IMR-90 (cell line): Measurements from ENCODE around the gene ZNF708. TPM values are rescaled to one million over a fixed set of nuclear protein-coding genes. Genes with fewer than 3 reads are reported as not detected.
A peak's percentile ranks its signal among the peaks of the same experiment; 100 is the strongest.

Experiments used
- ATAC-seq: fragments of 200-7000 bp; cut with Tn5 transposase; 2 replicates; pipeline ENCODE4 v1.9.1; 2020; ENCODE audit warnings: low read depth, mild to moderate bottlenecking, moderate library complexity
- BruUV-seq: library from RNA; stranded (reverse); fragments of 400-500 nt; replicated peaks from 2 replicates; lab custom pipeline; 2021; lab: Mats Ljungman, UMichigan
- CTCF ChIA-PET: fragments of 300-600 bp; formaldehyde crosslinking; extraction: SDS; loops from one replicate; lab custom pipeline; 2021; ENCODE audit warnings: antibody characterized with exemption; lab: Yijun Ruan, JAX
- POLR2A ChIA-PET: fragments of 300-600 bp; sonication (Branson Sonifier 250); formaldehyde crosslinking; loops from one replicate; lab custom pipeline; 2022; ENCODE audit warnings: antibody characterized with exemption; ENCODE audit not compliant: unreplicated experiment; lab: Charles Lee
- DNase-seq: peaks from one replicate; pipeline ENCODE4 v3.0.0; 2013
- H2AFZ ChIP-seq: replicated peaks from 2 replicates; pipeline ENCODE3; 2013; ENCODE audit warnings: low read length, mild to moderate bottlenecking; ENCODE audit not compliant: poor library complexity
- H2AK5ac ChIP-seq: 2 replicates; pipeline ENCODE4 v1.6.1; 2013; ENCODE audit warnings: low read depth, low read length, inconsistent platforms
- H2AK9ac ChIP-seq: replicated peaks from 2 replicates; pipeline ENCODE3; 2013; ENCODE audit warnings: mild to moderate bottlenecking, low read depth, low read length, moderate library complexity; ENCODE audit not compliant: poor library complexity
- H2BK120ac ChIP-seq: 2 replicates; pipeline ENCODE4 v1.6.1; 2013; ENCODE audit warnings: low read depth, low read length, inconsistent platforms
- H2BK15ac ChIP-seq: 3 replicates; pipeline ENCODE4 v1.6.1; 2013; ENCODE audit warnings: low read depth, low read length, inconsistent platforms
- H2BK20ac ChIP-seq: 2 replicates; pipeline ENCODE4 v1.6.1; 2013; ENCODE audit warnings: low read depth, mild to moderate bottlenecking, inconsistent platforms, low read length, moderate library complexity
- H2BK5ac ChIP-seq: 2 replicates; pipeline ENCODE4 v1.6.1; 2013; ENCODE audit warnings: mild to moderate bottlenecking, low read depth, low read length, inconsistent platforms; ENCODE audit not compliant: poor library complexity, severe bottlenecking
- H3K14ac ChIP-seq: replicated peaks from 2 replicates; pipeline ENCODE4 v1.6.1; 2013; ENCODE audit warnings: low read depth, low read length, inconsistent platforms
- H3K18ac ChIP-seq: 2 replicates; pipeline ENCODE4 v1.6.1; 2013; ENCODE audit warnings: low read depth, low read length, control low read depth
- H3K23ac ChIP-seq: 2 replicates; pipeline ENCODE4 v1.6.1; 2013; ENCODE audit warnings: low read depth, low read length, inconsistent platforms
- H3K27ac ChIP-seq: 2 replicates; pipeline ENCODE4 v1.5.1; 2013; ENCODE audit warnings: mild to moderate bottlenecking, control low read depth, low read length; ENCODE audit not compliant: insufficient read depth
- H3K27me3 ChIP-seq: 2 replicates; pipeline ENCODE4 v1.6.1; 2013; ENCODE audit warnings: low read length; ENCODE audit not compliant: control insufficient read depth, insufficient read depth
- H3K36me3 ChIP-seq: 2 replicates; pipeline ENCODE4 v1.6.1; 2013; ENCODE audit warnings: low read length, mixed read lengths; ENCODE audit not compliant: control insufficient read depth, insufficient read depth
- H3K4ac ChIP-seq: 2 replicates; pipeline ENCODE4 v1.6.1; 2013; ENCODE audit warnings: low read depth, low read length, inconsistent platforms
- H3K4me1 ChIP-seq: 2 replicates; pipeline ENCODE4 v1.6.1; 2013; ENCODE audit warnings: low read length, mixed read lengths; ENCODE audit not compliant: control insufficient read depth, insufficient read depth
- H3K4me2 ChIP-seq: 2 replicates; pipeline ENCODE4 v1.6.1; 2013; ENCODE audit warnings: low read depth, mild to moderate bottlenecking, control low read depth, low read length, moderate library complexity
- H3K4me3 ChIP-seq: 2 replicates; pipeline ENCODE4 v1.5.1; 2013; ENCODE audit warnings: low read depth, mild to moderate bottlenecking, control low read depth, low read length, moderate library complexity; ENCODE audit not compliant: insufficient read depth
- H3K56ac ChIP-seq: 2 replicates; pipeline ENCODE4 v1.6.1; 2013; ENCODE audit warnings: low read length, inconsistent platforms; ENCODE audit not compliant: insufficient read depth; ENCODE audit errors: extremely low read depth
- H3K79me1 ChIP-seq, 2 experiments: 2 replicates each; pipeline ENCODE4 v1.6.1; 2013; ENCODE audit warnings: low read length in 2 of 2, inconsistent platforms in 1 of 2, low read depth in 1 of 2
- H3K9ac ChIP-seq: 2 replicates; pipeline ENCODE4 v1.6.1; 2013; ENCODE audit warnings: low read depth, low read length, control low read depth
- H3K9me1 ChIP-seq: 2 replicates; pipeline ENCODE4 v1.6.1; 2013; ENCODE audit warnings: low read length, inconsistent platforms; ENCODE audit not compliant: insufficient read depth
- H3K9me3 ChIP-seq: 2 replicates; pipeline ENCODE4 v1.6.1; 2013; ENCODE audit warnings: low read length; ENCODE audit not compliant: control insufficient read depth, insufficient read depth
- H4K20me1 ChIP-seq: 2 replicates; pipeline ENCODE4 v1.6.1; 2013; ENCODE audit warnings: low read length, inconsistent platforms; ENCODE audit not compliant: insufficient read depth
- H4K5ac ChIP-seq: 2 replicates; pipeline ENCODE4 v1.6.1; 2013; ENCODE audit warnings: mild to moderate bottlenecking, low read depth, low read length, control low read depth
- H4K8ac ChIP-seq, 2 experiments: 2 replicates each; pipeline ENCODE4 v1.6.1; 2013; ENCODE audit warnings: low read depth in 2 of 2, low read length in 2 of 2, control low read depth in 1 of 2, inconsistent platforms in 1 of 2
- H4K91ac ChIP-seq: 2 replicates; pipeline ENCODE4 v1.6.1; 2013; ENCODE audit warnings: low read depth, low read length, inconsistent platforms; ENCODE audit not compliant: insufficient read depth
- FOS ChIP-seq: fragments of 150-350 bp; IDR thresholded peaks from 2 replicates; pipeline ENCODE4 v1.6.1; 2016; ENCODE audit warnings: low read depth, low read length
- MAZ ChIP-seq: IDR thresholded peaks from 2 replicates; pipeline ENCODE4 v1.6.1; 2012; ENCODE audit warnings: low read depth, mild to moderate bottlenecking, low read length, improper control_type of control experiment, moderate library complexity, borderline replicate concordance
- NFE2L2 ChIP-seq: fragments of 150-350 bp; IDR thresholded peaks from 2 replicates; pipeline ENCODE4 v1.6.1; 2016; ENCODE audit warnings: low read depth, mild to moderate bottlenecking, low read length
- RAD21 ChIP-seq: IDR thresholded peaks from 2 replicates; pipeline ENCODE4 v1.6.1; 2012; ENCODE audit warnings: low read length, improper control_type of control experiment
- WGBS, 2 experiments: methylation state at CpG; one replicate each; pipeline versions ENCODE4 v1.1.5 to v1.1.7; 2013; ENCODE audit warnings: missing lambda C conversion rate in 2 of 2; ENCODE audit not compliant: insufficient read length in 1 of 2; ENCODE audit errors: extremely low coverage in 2 of 2; 5-methylcytosine and 5-hydroxymethylcytosine counted together
- dilution Hi-C: fragments of 300-500 bp; cut with HindIII; formaldehyde crosslinking; loops from one replicate; pipeline ENCODE4 v1.14.3; 2018; ENCODE audit warnings: low sequenced_read_pairs; ENCODE audit not compliant: unreplicated experiment
- in situ Hi-C: fragments of 300-500 bp; cut with MboI; formaldehyde crosslinking; loops from 3 replicates; pipeline ENCODE4 v1.14.3; 2019; ENCODE audit warnings: low sequenced_read_pairs, inconsistent platforms, mixed read lengths
- intact Hi-C: fragments of 100-400 bp; cut with micrococcal nuclease; formaldehyde crosslinking; loops from 2 replicates; pipeline ENCODE4 v1.10.0; 2022
- polyA plus RNA-seq, 3 experiments: library from polyadenylated mRNA; depleted of rRNA; stranded (reverse); fragments of >200 nt; gene quantifications; 2 replicates each; pipeline ENCODE4 v1.2.3, GENCODE V29; 2012; ENCODE audit warnings: low replicate concordance in 1 of 3
- total RNA-seq: library from RNA; depleted of rRNA; stranded (reverse); fragments of >200 nt; gene quantifications from 2 replicates; pipeline ENCODE4 v1.2.3, GENCODE V29; 2012; rRNA removed
- TF ChIP-seq, protein P1 (sequence below): conservative IDR thresholded peaks from 2 replicates; pipeline ENCODE4 v1.5.1; 2012; ENCODE audit warnings: mild to moderate bottlenecking, low read depth, low read length, improper control_type of control experiment

The ZNF708 gene
- total and polyA plus RNA-seq, 2 of the 4 experiments (the other 2 are of a cell fraction) = 1.7 to 4.7 TPM

- no peak overlapping the region for H4K91ac ChIP-seq
- POLR2A ChIA-PET = no interaction called here
- H2AK5ac ChIP-seq = no peak overlapping the region
- no peaks in the 10 kb centered on the region for H3K9me1 ChIP-seq
- no peak overlapping the region for H3K23ac ChIP-seq
- H2BK20ac ChIP-seq = no peak overlapping the region
- dilution Hi-C loops = no loop called here
- no TSS peak for BruUV-seq
- no peak overlapping the region for H2BK15ac ChIP-seq
- peaks cover 30% of the 10 kb centered on the region for H3K9me3 ChIP-seq
- H3K27me3 ChIP-seq = no peaks in the 10 kb centered on the region
- H4K20me1 ChIP-seq = no peaks in the 10 kb centered on the region
- no peak overlapping the region for H3K27ac ChIP-seq
- intact Hi-C loops = no loop called here
- H3K4me3 ChIP-seq = no peak overlapping the region
- no peak overlapping the region for H3K4me2 ChIP-seq
- H3K36me3 ChIP-seq = no peaks in the 10 kb centered on the region
- no peak overlapping the region for H2BK120ac ChIP-seq
- no peak overlapping the region for H4K5ac ChIP-seq
- no peak overlapping the region for H3K14ac ChIP-seq
- no peak overlapping the region for H4K8ac ChIP-seq
- in situ Hi-C loops = no loop called here
- WGBS, 2 experiments = 60% methylated on average over 1 of the region's 1 CpG; no CpG with 5 or more reads in 1 of the 2 experiments
- H3K18ac ChIP-seq = no peak overlapping the region
- H2BK5ac ChIP-seq = no peak overlapping the region
- DNase-seq (peak; percentile 4), ATAC-seq (no peak)
- no peaks in the 10 kb centered on the region for H3K79me1 ChIP-seq
- no peak for TF ChIP-seq NFE2L2
- peak; percentile 14; the same call in 1 of the 2 replicates for TF ChIP-seq RAD21
- TF ChIP-seq, protein P1, sequence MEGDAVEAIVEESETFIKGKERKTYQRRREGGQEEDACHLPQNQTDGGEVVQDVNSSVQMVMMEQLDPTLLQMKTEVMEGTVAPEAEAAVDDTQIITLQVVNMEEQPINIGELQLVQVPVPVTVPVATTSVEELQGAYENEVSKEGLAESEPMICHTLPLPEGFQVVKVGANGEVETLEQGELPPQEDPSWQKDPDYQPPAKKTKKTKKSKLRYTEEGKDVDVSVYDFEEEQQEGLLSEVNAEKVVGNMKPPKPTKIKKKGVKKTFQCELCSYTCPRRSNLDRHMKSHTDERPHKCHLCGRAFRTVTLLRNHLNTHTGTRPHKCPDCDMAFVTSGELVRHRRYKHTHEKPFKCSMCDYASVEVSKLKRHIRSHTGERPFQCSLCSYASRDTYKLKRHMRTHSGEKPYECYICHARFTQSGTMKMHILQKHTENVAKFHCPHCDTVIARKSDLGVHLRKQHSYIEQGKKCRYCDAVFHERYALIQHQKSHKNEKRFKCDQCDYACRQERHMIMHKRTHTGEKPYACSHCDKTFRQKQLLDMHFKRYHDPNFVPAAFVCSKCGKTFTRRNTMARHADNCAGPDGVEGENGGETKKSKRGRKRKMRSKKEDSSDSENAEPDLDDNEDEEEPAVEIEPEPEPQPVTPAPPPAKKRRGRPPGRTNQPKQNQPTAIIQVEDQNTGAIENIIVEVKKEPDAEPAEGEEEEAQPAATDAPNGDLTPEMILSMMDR = peak; percentile 39
- TF ChIP-seq FOS = no peak
- TF ChIP-seq MAZ = no peak
- no peak overlapping the region for H2AK9ac ChIP-seq
- CTCF ChIA-PET = no interaction called here
- no peak overlapping the region for H2AFZ ChIP-seq
- H3K4ac ChIP-seq = no peak overlapping the region
- H3K4me1 ChIP-seq = no peaks in the 10 kb centered on the region
- H3K9ac ChIP-seq = no peak overlapping the region
- no peak overlapping the region for H3K56ac ChIP-seq
Observed at GRCh38 chr19:21256722-21257121, 72.5 kb downstream of the ZNF708 start.

Other genes with a start within 250 kb of the ZNF708 start
- 14.3 and 15.6 TPM in 2 replicates for gene ZNF714, start 247.2 kb downstream of the ZNF708 start, total RNA-seq
- gene ZNF714, start 247.2 kb downstream of the ZNF708 start, polyA plus RNA-seq (2012; rRNA removed) = 5.6 and 7.2 TPM in 2 replicates
- gene ZNF431, start 187.4 kb downstream of the ZNF708 start, total RNA-seq = 4.5 and 6.1 TPM in 2 replicates
- gene ZNF431, start 187.4 kb downstream of the ZNF708 start, polyA plus RNA-seq (2012; rRNA removed) = 4.0 and 4.3 TPM in 2 replicates
- gene ZNF738, start 29.6 kb upstream of the ZNF708 start, total RNA-seq = 2.7 and 4.4 TPM in 2 replicates
- 6.1 and 7.3 TPM in 2 replicates for gene ZNF738, start 29.6 kb upstream of the ZNF708 start, polyA plus RNA-seq (2012; rRNA removed)
- gene ZNF493, start 67.7 kb upstream of the ZNF708 start, total RNA-seq = 3.4 and 5.8 TPM in 2 replicates
- 2.0 and 2.1 TPM in 2 replicates for gene ZNF493, start 67.7 kb upstream of the ZNF708 start, polyA plus RNA-seq (2012; rRNA removed)
- 4.3 and 5.3 TPM in 2 replicates for gene ZNF429, start 176.2 kb upstream of the ZNF708 start, total RNA-seq
- gene ZNF429, start 176.2 kb upstream of the ZNF708 start, polyA plus RNA-seq (2012; rRNA removed) = 4.6 and 6.4 TPM in 2 replicates